Vagina (tissue), 2 donors: ENCODE results near the gene ADAP1.

Source experiments
- CTCF ChIP-seq, 3 experiments: fragments of 450-650 bp in 2 of 3; fragments of 200-600 bp in 1 of 3; sonication (generic) in 1 of 3; IDR thresholded peaks; one replicate each; pipeline ENCODE4 v1.5.1; 2017 to 2019; ENCODE audit warnings: antibody characterized with exemption in 3 of 3, mild to moderate bottlenecking in 2 of 3, moderate library complexity in 2 of 3
- POLR2A ChIP-seq, 2 donors: fragments of 450-650 bp; IDR thresholded peaks; one replicate each; pipeline ENCODE4 v1.6.1; 2017; ENCODE audit warnings: antibody characterized with exemption in 2 of 2, mild to moderate bottlenecking in 2 of 2, moderate library complexity in 2 of 2
- POLR2AphosphoS5 ChIP-seq, 2 donors: sonication (generic); formaldehyde crosslinking; IDR thresholded peaks; one replicate each; pipeline ENCODE4 v1.9.0; 2017; ENCODE audit warnings: antibody characterized with exemption in 2 of 2, mild to moderate bottlenecking in 2 of 2, low read depth in 1 of 2; ENCODE audit not compliant: insufficient read depth in 1 of 2

- TF ChIP-seq POLR2AphosphoS5 (IDR thresholded peaks at IDR 0.05; ENCODE audit: insufficient read depth in 1 of 2, low read depth in 1 of 2) = no peak
- no peak for TF ChIP-seq POLR2A (IDR thresholded peaks at IDR 0.05)
- no peak for TF ChIP-seq CTCF (IDR thresholded peaks at IDR 0.05)
Measured at GRCh38 chr7:981793-982510, 27.5 kb upstream of the ADAP1 start.
